ENCODE data around the gene SOST. TPM values are rescaled to one million over a fixed set of nuclear protein-coding genes. Genes with fewer than 3 reads are reported as not detected.

Gene SOST
- polyA plus RNA-seq, 1 donor from 2014 or later: not detected

DNA sequence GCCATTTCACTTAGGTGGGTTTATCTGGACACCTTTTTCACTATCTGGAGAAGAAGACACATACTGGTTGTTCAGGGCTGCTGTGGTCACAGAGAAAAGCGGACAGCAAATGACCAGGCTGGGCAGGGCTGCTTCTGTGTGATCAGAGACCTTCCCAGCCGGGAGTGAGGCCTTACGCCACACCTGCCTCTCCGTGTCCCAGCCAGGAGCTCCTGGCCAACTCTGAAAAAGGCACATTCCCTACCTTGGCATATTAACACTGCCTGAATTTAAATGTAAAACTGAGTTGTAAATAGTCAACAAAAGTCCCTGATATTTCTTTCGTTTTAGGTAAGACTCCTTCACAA lies 9.1 kb upstream of the SOST start:
- Mint-ChIP-seq H3K27me3 (peaks cover 4% of the 10 kb centered on the region), H3K4me3 (no peak overlapping the region), H3K9me3 (no peaks in the 10 kb centered on the region), H3K36me3 (peaks cover 5% of the 10 kb centered on the region), H3K4me1 (peaks cover 6 to 15% (median 7%) of the 10 kb centered on the region in 3 donors), H3K27ac (no peak overlapping the region)

DNA sequence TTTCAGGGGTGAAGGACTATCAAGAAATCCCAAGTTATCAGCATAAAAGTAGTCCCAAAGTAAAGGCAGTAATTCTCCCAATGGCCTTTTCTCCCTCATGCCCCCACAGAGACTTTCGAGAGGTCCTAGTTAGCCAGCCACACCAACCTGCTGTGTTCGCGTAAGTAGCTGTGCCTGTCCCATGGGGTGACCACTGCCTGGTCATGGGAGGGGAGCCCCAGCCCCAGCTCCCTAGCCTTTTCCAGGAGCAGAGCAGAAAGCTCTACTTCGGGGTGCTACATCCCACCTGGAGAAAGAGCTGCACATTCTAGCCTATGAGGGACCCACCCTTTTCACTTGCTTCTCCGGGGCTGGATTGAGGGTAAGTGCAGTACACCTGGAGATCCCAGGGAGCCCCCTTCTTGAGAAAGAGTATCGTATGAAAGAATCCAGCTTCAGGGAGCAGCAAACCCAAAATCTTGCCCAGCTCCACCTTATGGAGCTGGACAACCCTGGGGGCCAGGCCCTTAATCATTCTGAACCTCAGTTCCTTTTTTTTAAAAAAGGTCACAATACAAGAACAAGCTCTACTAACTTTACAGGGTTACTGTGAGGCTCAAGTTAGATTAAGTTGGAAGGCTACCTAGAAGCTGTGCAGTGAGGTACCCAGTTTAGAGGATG lies 8.6 kb upstream of the SOST start:
- Mint-ChIP-seq H3K9me3 (no peaks in the 10 kb centered on the region), H3K27me3 (peaks cover 4% of the 10 kb centered on the region), H3K4me1 (peaks cover 5 to 12% (median 6%) of the 10 kb centered on the region in 3 donors), H3K36me3 (peaks cover 5% of the 10 kb centered on the region), H3K4me3 (no peak overlapping the region), H3K27ac (no peak overlapping the region)

DNA sequence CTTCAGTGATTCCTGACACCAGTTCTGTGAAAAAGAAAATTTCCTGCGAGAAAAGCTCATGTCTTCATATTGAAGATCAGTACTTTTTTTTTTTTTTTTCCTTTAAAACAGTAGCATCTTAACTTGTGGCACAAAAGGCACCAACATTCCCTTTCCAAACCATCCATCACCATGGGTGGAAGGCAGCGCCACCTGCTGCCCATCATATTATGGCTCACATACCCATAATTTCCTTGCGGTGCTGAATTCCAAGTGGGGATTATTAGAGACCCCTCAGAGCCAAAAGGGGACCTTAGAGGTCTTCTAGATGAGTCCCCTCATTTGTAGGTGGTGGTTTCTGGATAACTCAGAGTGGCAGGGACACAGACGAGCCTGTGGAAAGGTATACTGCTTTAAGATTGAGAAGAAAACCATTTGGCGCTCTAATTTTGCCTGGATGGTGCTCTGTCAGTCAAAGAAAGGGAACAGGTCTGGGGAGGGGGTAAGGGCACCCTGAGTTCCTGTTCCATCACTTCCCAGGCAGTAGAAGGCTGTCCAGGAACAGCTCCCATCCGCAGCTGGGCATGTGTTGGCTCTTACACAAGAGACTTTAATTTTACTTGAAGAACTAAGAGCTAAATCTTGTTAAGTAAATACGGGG lies 7.9 kb upstream of the SOST start:
- Mint-ChIP-seq H3K27ac (no peak overlapping the region), H3K9me3 (no peaks in the 10 kb centered on the region), H3K4me3 (peak overlapping the region in 1 of 4 donors; percentile 47), H3K27me3 (peaks cover 4% of the 10 kb centered on the region), H3K4me1 (peaks cover 5 to 12% (median 6%) of the 10 kb centered on the region in 3 donors), H3K36me3 (peaks cover 2% of the 10 kb centered on the region)

DNA sequence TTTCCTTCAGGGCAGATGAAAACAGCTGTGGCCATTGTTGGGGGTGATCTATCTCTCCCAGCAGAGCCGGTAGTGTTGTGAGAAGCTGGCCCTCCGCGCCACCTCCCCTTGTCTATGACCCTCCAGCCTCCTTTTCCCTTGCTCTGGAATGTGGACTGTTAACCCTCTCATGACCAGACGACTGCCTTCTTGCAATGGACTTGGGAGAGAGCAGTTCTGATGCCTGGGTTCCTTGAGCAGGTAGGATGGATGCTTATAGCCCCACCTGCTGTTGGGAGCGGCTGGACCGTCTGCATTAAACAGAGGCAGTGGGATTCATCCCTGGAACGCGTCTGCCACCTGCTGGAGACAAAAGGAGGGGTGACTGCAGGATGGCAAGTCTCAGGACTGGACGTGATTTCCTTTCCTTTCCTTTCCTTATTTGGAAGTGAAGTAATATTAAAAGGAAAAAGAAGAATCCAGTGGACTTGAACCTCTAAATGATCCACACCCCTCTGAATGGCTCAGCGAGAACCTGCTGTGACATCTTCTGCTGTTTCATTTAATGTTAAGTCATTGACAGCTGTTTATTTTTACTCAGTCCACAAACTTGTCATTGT lies 1.8 kb upstream of the SOST start:
- Mint-ChIP-seq H3K27ac (no peak overlapping the region), H3K27me3 (peaks cover 30% of the 10 kb centered on the region), H3K9me3 (no peaks in the 10 kb centered on the region), H3K4me3 (no peak overlapping the region), H3K36me3 (peaks cover 2% of the 10 kb centered on the region), H3K4me1 (no peaks in the 10 kb centered on the region)

DNA sequence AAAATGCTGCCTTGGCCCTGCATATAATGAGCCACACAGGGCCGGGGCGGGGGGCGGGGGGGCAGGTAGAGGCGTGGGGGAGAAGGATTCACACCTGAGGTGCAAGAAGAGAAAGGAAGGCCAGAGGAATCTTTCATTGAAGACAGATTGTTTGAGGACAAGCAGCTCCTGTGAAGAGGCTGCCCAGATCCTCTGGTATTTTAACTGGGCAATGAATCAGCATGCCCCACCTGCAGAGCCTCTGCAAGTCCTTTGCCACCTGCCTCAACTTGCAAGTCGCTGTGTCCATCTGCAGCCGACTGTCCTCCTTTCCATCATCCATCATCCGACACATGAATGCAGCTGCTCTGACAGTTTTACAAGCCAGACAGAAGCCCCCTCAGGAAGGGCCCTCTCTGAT lies 1.2 kb upstream of the SOST start:
- no peak overlapping the region for H3K27ac Mint-ChIP-seq
- H3K4me3 Mint-ChIP-seq: no peak overlapping the region
- peaks cover 2% of the 10 kb centered on the region for H3K36me3 Mint-ChIP-seq
- H3K9me3 Mint-ChIP-seq: no peaks in the 10 kb centered on the region
- no peaks in the 10 kb centered on the region for H3K4me1 Mint-ChIP-seq
- H3K27me3 Mint-ChIP-seq: peaks cover 31% of the 10 kb centered on the region

DNA sequence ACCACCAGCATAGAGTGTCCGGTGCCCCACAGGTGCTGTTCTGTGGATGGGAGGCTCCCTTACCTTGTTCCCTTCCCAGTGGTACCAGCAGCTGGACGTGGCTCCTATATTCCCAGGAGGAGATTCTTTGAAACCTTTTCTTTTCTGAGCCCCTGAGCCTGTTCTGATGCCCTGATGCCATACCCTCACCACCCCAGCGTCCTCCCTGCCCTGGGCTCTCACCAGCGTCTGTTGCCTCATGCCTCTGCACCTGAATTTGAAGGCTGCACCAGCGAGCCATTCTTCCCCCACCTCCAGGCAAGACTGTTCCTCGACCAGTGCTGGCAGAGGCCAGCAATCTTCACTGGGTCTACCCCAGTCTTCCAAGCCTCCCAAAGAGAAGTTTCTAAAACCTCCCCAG lies 505 bp downstream of the SOST start:
- H3K27me3 Mint-ChIP-seq: peaks cover 34% of the 10 kb centered on the region
- H3K4me1 Mint-ChIP-seq: no peaks in the 10 kb centered on the region
- no peak overlapping the region for H3K4me3 Mint-ChIP-seq

DNA sequence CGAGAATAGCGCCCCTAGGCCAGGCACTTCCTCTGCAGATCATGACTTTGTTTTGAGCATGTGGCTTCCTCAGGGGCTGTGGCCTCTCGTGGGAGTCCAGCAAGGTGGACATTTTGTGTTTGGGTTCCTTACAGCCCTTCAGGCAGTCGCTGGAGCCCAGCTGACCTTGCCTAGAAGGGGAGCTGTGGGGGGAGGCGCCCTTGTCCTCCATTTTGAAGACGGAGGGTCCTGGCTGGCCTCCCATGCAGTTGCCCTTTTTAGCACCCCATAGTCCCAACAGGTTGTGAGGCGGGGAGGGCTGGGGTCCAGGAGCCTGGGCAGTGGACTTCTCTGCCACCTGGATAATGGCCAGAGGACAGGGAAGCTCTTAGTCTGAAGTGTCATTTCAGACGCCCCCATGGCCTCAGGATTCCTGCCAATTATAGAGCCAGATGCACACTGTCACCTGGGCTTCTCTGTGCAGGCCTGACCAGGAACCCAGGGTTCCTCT lies 1.4 kb downstream of the SOST start:
- Mint-ChIP-seq H3K27ac (no peak overlapping the region), H3K36me3 (no peaks in the 10 kb centered on the region), H3K4me3 (no peak overlapping the region), H3K9me3 (no peaks in the 10 kb centered on the region), H3K4me1 (no peaks in the 10 kb centered on the region), H3K27me3 (peaks cover 36% of the 10 kb centered on the region)

More for the DNA sequence above, 505 bp downstream of the SOST start:
- H3K27ac Mint-ChIP-seq: no peak overlapping the region
- H3K36me3 Mint-ChIP-seq: no peaks in the 10 kb centered on the region
- no peaks in the 10 kb centered on the region for H3K9me3 Mint-ChIP-seq

DNA sequence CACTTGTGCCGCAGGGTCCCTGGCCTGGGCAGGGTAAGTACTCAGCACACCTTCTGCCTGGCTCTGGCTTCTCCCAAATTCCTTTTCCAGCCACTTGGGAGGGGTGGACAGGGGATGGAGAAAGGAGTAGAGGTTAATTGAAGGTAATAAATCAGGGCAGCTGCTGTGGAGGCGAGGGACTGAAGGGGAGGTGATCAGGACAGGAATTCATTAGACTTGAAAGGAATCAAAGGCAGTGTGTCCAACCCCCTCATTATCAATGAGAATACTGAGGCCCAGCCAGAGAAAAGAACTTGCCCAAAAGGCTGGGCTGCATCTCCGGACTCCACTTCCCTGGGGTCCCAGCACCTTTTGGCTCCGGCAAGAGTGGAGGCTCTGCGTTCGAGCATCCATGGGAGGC lies 2.4 kb downstream of the SOST start:
- H3K36me3 Mint-ChIP-seq: no peaks in the 10 kb centered on the region
- H3K4me3 Mint-ChIP-seq: peak overlapping the region in 2 of 4 donors; percentile 2 to 30
- no peaks in the 10 kb centered on the region for H3K9me3 Mint-ChIP-seq
- no peaks in the 10 kb centered on the region for H3K4me1 Mint-ChIP-seq
- H3K27me3 Mint-ChIP-seq: peaks cover 36% of the 10 kb centered on the region
- no peak overlapping the region for H3K27ac Mint-ChIP-seq

DNA sequence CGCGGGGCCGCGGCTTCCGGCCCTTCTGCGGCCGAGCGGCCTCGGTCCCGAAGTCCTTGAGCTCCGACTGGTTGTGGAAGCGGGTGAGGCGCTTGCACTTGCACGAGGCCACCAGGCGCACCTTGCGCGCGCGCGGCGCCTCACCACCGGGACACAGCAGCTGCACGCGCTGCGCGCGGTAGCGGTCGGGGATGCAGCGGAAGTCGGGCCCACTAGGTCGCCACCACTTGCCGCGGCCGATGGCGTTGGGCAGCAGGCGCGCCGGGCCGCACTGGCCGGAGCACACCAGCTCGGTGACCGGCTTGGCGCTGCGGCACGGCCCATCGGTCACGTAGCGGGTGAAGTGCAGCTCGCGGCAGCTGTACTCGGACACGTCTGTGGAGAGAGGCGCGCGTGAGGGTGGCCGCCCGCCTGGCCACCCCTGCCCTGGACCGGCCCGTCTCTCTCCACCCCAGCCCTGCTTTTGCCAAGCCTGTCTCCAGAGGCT lies 3.2 kb downstream of the SOST start:
- Mint-ChIP-seq H3K27me3 (peaks cover 36% of the 10 kb centered on the region), H3K36me3 (no peaks in the 10 kb centered on the region), H3K27ac (no peak overlapping the region), H3K9me3 (no peaks in the 10 kb centered on the region), H3K4me1 (no peaks in the 10 kb centered on the region), H3K4me3 (no peak overlapping the region)

DNA sequence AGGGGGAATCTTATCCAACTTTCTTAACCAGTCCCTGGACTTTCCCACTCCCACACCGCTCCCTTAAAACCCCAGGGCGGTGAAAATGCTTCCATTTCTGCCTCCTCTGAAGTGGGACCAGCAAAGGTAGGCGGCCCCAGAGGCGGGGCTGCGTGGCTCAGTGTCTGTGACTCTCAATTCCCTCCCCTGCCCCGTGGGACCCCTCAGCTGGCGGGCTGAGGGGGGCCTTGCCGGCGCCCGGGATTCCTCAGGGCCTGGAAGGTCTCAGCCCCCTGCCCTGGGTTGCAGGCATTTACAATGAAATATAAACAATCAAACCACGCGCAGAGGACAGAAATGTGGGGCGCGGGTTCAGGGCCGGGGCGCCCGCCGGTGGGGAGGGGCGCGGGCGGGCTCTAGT lies 3.6 kb downstream of the SOST start:
- no peaks in the 10 kb centered on the region for H3K36me3 Mint-ChIP-seq
- H3K27ac Mint-ChIP-seq: no peak overlapping the region
- H3K27me3 Mint-ChIP-seq: peaks cover 36% of the 10 kb centered on the region

DNA sequence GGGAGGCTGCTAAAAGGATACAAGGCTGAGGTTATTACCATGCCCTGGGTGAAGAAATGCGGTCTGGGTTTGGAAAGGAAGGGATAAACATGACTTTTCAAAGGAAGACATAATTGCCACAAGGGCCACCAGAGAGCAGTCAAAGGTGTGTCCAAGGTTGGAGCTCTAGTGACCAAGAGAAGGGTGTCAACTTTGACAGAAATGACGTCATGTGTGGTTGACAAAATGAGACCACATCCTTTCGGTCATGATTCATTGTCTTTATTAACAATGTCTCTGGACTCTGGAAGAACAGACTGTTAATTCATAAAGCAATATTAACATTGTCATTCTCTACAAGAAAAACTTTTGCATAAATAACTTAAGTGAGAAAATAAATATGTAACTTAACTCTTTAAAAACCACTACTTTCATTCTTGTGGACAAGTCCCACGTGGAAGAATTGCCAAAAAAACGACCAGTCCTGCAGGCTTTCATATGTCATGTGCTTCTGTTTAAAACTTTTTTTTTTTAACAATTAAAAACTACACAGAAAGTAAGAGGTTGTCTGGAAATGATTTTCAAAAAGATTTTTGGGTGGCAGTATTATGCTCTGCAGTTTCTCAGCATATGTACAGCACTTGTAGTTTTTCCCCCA lies 5.0 kb downstream of the SOST start:
- no peak overlapping the region for H3K4me3 Mint-ChIP-seq
- H3K27ac Mint-ChIP-seq: peak overlapping the region in 1 of 3 donors; percentile 3
- peaks cover 33% of the 10 kb centered on the region for H3K27me3 Mint-ChIP-seq
- H3K9me3 Mint-ChIP-seq: no peaks in the 10 kb centered on the region
- no peaks in the 10 kb centered on the region for H3K36me3 Mint-ChIP-seq
- peaks cover 0 to 2% (median 0%) of the 10 kb centered on the region in 3 donors for H3K4me1 Mint-ChIP-seq

More for the DNA sequence above, 3.6 kb downstream of the SOST start:
- no peaks in the 10 kb centered on the region for H3K9me3 Mint-ChIP-seq
- no peak overlapping the region for H3K4me3 Mint-ChIP-seq
- H3K4me1 Mint-ChIP-seq: no peaks in the 10 kb centered on the region

DNA sequence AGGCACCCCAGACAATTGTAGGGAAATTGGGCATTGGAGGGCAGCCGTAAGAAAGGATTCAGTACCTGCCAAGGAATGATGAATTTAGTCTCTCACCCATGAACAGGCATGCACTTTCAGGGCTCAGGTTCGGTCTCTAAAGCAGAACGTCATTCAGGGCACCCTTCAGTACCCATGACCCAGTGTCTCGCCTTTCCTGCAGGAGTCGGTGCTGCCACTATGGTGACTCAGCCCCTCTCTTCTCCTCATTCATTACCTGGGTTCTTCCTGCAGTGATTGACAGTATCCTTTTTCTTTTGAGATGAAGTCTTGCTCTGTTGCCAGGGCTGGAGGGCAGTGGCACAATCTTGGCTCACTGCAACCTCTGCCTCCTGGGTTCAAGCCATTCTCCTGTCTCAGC lies 8.4 kb downstream of the SOST start:
- no peak overlapping the region for H3K27ac Mint-ChIP-seq
- no peak overlapping the region for H3K4me3 Mint-ChIP-seq
- H3K27me3 Mint-ChIP-seq: peaks cover 23% of the 10 kb centered on the region
- H3K4me1 Mint-ChIP-seq: peaks cover 0 to 2% (median 0%) of the 10 kb centered on the region in 3 donors
- no peaks in the 10 kb centered on the region for H3K9me3 Mint-ChIP-seq
- no peaks in the 10 kb centered on the region for H3K36me3 Mint-ChIP-seq

DNA sequence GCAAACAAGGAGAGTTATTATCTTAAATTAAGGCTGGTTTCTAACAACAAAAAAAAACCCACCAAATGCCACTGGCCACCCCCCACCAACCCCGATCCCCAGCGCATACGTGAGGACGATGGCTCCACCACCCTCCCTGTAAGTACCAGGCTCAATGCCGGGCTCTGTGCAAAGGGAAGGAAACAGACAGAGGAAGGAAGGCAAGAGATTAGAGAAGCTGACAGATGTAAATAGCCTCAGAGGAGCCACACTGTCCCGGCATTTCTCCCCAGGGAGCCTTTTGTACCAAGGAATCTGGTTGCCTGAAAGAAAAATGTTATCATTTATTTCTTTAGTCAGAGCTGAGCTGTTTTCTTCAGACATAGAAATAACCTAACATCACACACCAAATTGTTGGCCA lies 13.1 kb downstream of the SOST start:
- no peak overlapping the region for H3K4me3 Mint-ChIP-seq
- H3K27me3 Mint-ChIP-seq: peaks cover 32% of the 10 kb centered on the region
- H3K9me3 Mint-ChIP-seq: peaks cover 0 to 3% (median 0%) of the 10 kb centered on the region in 3 donors
- peaks cover 0 to 2% (median 0%) of the 10 kb centered on the region in 3 donors for H3K4me1 Mint-ChIP-seq
- no peak overlapping the region for H3K27ac Mint-ChIP-seq
- peaks cover 3% of the 10 kb centered on the region for H3K36me3 Mint-ChIP-seq

DNA sequence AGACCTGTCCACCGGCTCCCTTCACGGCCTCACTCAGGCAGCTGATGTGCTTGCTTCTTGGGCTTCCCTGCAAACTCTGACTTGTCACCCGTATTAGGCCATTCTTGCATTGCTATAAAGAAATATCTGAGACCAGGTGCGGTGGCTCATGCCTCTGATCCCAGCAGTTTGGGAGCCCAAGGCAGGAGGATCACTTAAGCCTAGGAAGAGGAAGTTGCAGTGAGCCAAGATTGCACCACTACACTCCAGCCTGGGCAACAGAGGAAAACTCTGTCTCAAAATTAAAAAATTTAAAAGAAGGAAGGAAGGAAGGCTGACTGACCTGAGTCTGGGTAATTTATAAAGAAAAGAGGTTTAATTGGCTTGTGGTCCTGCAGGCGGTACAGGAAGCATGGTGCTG lies 17.0 kb downstream of the SOST start:
- Mint-ChIP-seq H3K36me3 (peaks cover 3% of the 10 kb centered on the region), H3K27me3 (peaks cover 37% of the 10 kb centered on the region), H3K9me3 (peaks cover 0 to 3% (median 0%) of the 10 kb centered on the region in 3 donors), H3K4me3 (peak overlapping the region in 1 of 4 donors; percentile 24), H3K4me1 (no peaks in the 10 kb centered on the region), H3K27ac (no peak overlapping the region)

DNA sequence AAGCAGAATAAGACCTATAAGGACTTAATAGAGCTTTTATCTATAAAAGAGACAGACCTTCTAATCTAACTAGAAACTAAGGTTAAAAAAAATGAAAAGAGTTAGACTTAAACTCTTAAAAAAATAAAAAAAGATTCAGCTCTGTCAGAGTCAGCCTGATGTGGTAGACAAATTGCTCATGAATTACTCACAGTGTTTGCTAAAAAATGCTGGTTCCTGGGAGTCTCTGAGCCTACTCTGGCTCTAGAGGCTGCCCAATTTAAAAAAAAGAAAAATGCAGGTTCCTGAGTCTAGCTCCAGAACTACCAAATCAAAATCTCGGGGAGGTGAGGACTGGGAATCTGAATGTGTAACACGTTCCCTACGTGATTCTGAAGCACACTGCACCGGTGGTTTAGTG lies 18.1 kb downstream of the SOST start:
- Mint-ChIP-seq H3K4me1 (no peaks in the 10 kb centered on the region), H3K4me3 (no peak overlapping the region), H3K36me3 (peaks cover 3% of the 10 kb centered on the region), H3K9me3 (peaks cover 0 to 3% (median 0%) of the 10 kb centered on the region in 3 donors), H3K27ac (no peak overlapping the region), H3K27me3 (peaks cover 34% of the 10 kb centered on the region)

Data from IgD-negative memory B cell (primary cell).